Renal cortical epithelial cell (primary cell): Measurements from ENCODE around the gene CEP68. TPM values are rescaled to one million over a fixed set of nuclear protein-coding genes. Genes with fewer than 3 reads are reported as not detected.
A peak's percentile ranks its signal among the peaks of the same experiment; 100 is the strongest.
"Not testable (repeated sequence)": the region's sequence is repeated elsewhere in the genome, so short reads cannot be mapped to it uniquely, and the experiment has no call there.

ENCODE experiments used
- DNase-seq: peaks from one replicate; pipeline ENCODE4 v3.0.0-alpha.2; 2011; ENCODE audit warnings: low read depth
- total RNA-seq: library from RNA; depleted of rRNA; stranded (reverse); fragments of >200 nt; gene quantifications from 2 replicates; pipeline ENCODE4 v1.2.3, GENCODE V29; 2014

The CEP68 gene
- total RNA-seq, 1 donor from 2014 or later, result 19.1 TPM

DNA sequence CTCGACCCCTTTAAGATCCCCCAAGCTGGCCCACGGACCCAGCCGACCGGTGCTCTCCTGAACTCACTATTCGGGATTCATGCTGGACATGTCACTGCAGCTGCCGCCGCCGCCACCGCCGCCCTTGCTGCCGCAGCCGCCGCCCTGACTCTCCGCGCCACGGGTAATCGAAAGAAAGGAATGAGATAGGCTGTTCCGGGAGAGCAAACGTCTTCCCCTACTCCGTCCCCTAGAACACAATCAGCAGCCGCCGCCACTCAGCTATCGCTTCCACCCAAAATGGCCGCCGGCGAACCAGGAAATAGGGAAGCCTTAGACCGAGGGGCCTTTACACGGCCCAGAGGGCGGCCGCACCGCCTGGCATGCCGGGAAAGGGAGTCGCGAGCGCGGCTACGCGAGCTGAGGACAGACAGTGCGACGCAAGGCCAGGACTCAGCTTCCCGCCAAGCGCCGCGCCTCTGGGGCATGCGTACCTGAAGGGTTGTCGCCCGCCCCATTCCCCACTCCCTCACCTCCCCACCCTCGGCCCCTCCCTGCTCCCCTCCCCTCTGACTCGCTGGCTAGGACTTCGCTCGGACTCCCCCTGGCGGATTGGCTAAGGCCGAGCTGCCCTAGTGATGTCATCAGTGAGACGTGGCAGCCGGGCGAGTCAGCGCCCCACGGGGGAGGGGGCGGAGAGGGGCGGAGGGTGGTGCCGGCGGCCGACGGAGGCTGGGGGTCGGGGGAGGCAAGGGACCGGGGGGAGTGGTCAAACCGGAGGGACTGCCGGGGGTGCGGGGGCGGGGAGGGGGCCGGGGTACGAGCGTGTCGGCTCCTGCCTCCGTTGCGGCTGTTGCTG lies 73.8 kb downstream of the CEP68 start, which contains the start of gene RAB1A:
Gene RAB1A, minus strand, starts transcription at position 281 of the 838 bp plus-strand sequence. Its CDS starts 191 bp downstream, at position 90.
- peak; percentile 96 for DNase-seq

DNA sequence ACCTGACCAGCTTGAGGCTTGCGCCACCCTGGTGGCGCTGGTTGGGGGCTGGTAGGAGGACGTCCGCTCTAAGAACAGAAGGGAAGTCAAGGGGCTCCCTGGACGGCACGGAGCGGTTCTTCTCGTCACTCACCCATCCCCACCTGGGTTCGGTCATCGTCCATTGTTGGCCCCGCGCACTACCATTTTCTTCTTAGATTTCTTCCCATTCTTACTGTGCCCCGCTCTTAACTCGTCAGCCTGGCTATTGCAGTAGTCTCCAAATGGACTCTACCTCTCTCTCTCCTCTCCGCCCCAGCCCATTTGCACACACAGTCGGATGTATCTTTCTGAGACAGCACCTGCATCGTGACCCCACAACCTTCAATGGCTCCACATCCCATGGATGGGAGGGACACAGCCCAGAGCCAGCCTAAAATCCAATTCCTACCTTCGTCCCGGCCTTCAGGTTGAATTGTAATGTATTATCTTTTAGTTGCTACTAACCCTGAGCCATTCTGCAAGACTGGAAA lies 74.5 kb downstream of the CEP68 start:
- DNase-seq, result no peak

DNA sequence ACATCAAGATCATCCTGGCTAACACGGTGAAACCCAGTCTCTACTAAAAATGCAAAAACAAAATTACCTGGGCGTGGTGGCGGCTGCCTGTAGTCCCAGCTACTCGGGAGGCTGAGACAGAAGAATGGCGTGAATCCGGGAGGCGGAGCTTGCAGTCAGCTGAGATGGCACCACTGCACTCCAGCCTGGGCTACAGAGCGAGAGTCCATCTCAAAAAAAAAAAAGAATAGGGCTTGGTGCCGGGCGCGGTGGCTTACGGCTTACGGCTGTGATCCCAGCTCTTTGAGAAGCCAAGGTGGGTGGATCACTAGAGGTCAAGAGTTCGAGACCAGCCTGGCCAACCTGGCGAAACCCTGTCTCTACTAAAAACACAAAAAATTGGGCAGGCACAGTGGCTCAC lies 76.7 kb downstream of the CEP68 start:
- not testable (repeated sequence) for DNase-seq

DNA sequence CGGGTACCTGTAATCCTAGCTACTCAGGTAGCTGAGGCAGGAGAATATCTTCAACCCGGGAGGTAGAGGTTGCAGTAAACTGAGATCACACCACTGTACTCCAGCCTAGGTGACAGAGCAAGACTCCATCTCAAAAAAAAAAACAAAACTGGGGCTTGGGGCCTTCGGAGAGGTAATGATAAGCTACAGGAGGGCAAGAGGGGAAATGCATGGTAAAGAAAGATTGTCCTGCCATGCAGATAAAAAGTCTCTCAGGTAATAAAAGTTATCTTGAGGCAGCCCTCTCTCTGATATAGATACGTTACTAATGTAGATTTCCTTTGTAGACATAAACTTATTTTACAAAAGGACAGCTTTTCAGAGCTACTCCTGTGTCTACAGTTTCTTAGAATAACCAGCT lies 77.4 kb downstream of the CEP68 start:
- DNase-seq, result no peak

DNA sequence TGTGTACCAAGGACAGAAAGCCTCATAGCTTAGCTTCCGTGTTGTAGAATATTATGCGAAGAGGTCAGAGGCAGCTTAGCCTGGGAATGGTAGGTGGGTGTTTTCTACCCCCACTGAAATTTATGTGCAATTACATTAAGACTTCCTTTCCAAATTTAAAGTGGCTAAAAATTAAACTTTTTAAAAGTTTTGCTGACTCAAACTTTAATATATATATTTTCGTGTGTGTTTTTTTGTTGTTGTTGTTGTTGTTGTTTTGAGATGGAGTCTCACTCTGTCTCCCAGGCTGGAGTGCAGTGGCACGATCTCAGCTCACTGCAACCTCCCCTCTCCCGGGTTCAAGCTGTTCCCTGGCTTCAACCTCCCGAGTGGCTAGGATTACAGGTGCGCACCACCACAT lies 77.9 kb downstream of the CEP68 start:
- DNase-seq, result no peak

DNA sequence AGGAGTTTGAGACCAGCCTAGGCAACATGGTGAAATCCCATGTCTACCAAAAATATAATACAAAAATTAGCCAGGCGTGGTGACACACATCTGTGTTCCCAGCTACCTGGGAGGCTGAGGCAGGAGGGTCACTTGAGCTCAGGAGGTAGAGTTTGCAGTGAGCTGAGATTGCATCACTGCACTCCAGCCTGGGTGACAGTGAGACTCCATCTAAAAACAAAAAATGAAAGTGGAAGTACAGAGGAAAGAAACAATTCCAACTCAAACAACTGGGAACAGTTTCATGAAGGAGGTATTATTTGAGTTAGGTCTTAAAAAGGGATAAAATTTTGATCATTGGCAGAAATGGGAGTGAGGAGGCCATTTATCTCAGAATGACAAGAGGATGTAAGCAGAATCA lies 80.0 kb downstream of the CEP68 start:
- DNase-seq, result no peak

Other genes with a start within 250 kb of the CEP68 start
- gene SLC1A4, start 67.0 kb upstream of the CEP68 start, total RNA-seq, result 8.5 and 11.5 TPM in 2 replicates
- 97.2 and 218 TPM in 2 replicates for gene RAB1A, start 73.7 kb downstream of the CEP68 start, total RNA-seq
- gene ACTR2, start 171.4 kb downstream of the CEP68 start, total RNA-seq, result 147 and 222 TPM in 2 replicates